Left ventricle myocardium inferior (tissue), 1 donor: ENCODE data around the gene ATP8B1. TPM values are rescaled to one million over a fixed set of nuclear protein-coding genes. Genes with fewer than 3 reads are reported as not detected.

ENCODE experiments used
- DNase-seq: peaks from one replicate; pipeline ENCODE4 v3.0.0-alpha.2; 2020
- H3K27ac ChIP-seq: fragments of 200-600 bp; replicated peaks from 2 replicates; pipeline ENCODE4 v1.8.0; 2021
- H3K27me3 ChIP-seq: fragments of 200-600 bp; 2 replicates; pipeline ENCODE4 v1.8.0; 2021; ENCODE audit warnings: low read depth
- H3K36me3 ChIP-seq: fragments of 200-600 bp; 2 replicates; pipeline ENCODE4 v1.8.0; 2021
- H3K4me1 ChIP-seq: fragments of 200-600 bp; 2 replicates; pipeline ENCODE4 v1.8.0; 2021
- H3K4me3 ChIP-seq: fragments of 200-600 bp; 2 replicates; pipeline ENCODE4 v1.8.0; 2021; ENCODE audit warnings: mild to moderate bottlenecking, moderate library complexity
- H3K9me3 ChIP-seq: fragments of 200-600 bp; replicated peaks from 2 replicates; pipeline ENCODE4 v1.8.0; 2021
- intact Hi-C: fragments of 100-400 bp; cut with micrococcal nuclease; formaldehyde crosslinking; loops from one replicate; pipeline ENCODE4 v1.11.0; 2022
- total RNA-seq: library from RNA; stranded (reverse); fragmentation: NEBNext Ultra II Directional; extraction: Animal tissue kit (Norgen Biotek cat#: 25700); gene quantifications from one replicate; pipeline ENCODE4 v1.2.1, GENCODE V29; 2021
- TF ChIP-seq, protein P1 (sequence below): fragments of 200-600 bp; IDR thresholded peaks from 2 replicates; pipeline ENCODE4 v1.8.0; 2021; ENCODE audit warnings: antibody characterized with exemption, mild to moderate bottlenecking, borderline replicate concordance
- donor health status: DM: no; HTN: yes; CAD: no; lungs with severe emphysema.

Gene ATP8B1
- total RNA-seq, 1 donor from 2014 or later, result 8.6 TPM

DNA sequence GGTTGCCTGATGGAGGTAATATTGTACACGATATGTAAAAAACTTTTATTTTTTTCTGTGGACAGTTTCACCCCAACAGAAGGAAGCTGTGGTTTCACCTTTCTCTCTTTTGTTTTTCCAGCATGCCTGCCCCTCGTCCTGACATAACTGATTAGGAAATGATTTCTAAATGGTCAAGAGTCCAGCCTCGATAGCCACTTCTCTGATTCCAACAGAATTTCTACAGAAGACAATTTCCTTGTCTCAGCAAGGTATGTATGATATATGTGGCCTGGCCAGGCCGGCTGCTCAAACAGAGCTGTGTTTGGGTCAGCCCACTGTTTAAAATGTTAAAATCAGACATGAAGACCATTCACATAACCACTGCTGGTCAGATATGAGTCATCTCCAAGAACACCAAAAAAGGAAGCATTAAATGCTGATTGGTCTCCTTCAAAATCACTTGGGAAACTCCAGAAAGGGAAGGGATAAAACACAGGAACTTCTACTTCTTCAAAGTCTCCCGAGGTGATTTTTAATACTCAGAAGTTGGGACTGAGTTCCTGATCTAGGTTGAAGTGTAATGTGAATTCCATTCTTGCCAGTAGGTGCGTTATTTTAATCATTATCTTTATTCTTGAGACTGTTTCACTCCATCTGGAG is 22.3 kb downstream of the ATP8B1 start:
- H3K36me3 ChIP-seq, result no peaks in the 10 kb centered on the region
- intact Hi-C loops, result no loop called here
- H3K27me3 ChIP-seq, result no peaks in the 10 kb centered on the region
- DNase-seq, result no peak
- peak overlapping the region; percentile 82 for H3K27ac ChIP-seq
- peaks cover 86% of the 10 kb centered on the region for H3K4me1 ChIP-seq
- H3K9me3 ChIP-seq, result no peaks in the 10 kb centered on the region
- H3K4me3 ChIP-seq, result peak overlapping the region; percentile 22
- TF ChIP-seq, protein P1, sequence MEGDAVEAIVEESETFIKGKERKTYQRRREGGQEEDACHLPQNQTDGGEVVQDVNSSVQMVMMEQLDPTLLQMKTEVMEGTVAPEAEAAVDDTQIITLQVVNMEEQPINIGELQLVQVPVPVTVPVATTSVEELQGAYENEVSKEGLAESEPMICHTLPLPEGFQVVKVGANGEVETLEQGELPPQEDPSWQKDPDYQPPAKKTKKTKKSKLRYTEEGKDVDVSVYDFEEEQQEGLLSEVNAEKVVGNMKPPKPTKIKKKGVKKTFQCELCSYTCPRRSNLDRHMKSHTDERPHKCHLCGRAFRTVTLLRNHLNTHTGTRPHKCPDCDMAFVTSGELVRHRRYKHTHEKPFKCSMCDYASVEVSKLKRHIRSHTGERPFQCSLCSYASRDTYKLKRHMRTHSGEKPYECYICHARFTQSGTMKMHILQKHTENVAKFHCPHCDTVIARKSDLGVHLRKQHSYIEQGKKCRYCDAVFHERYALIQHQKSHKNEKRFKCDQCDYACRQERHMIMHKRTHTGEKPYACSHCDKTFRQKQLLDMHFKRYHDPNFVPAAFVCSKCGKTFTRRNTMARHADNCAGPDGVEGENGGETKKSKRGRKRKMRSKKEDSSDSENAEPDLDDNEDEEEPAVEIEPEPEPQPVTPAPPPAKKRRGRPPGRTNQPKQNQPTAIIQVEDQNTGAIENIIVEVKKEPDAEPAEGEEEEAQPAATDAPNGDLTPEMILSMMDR, result no peak

DNA sequence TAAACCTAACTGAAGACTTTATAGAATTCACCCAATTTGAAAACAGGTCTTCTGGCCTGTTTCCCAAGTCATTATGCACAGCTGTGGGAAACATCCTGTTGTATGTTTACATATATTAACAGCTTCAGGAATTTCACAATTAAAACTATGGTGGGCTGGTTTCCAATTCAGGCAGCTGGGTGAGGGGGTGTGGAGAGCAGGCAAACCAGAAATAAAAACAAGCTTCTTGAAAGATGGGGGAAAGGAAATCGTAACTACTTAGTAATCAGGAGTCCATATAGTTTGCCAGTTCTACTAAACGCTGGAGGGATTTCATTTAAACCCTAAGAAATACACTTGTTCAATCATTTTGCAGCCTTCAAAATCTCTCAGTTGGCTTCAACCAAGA is 22.8 kb downstream of the ATP8B1 start:
- TF ChIP-seq, protein P1, result no peak
- H3K4me3 ChIP-seq, result peak overlapping the region; percentile 22
- intact Hi-C loops, result no loop called here

DNA sequence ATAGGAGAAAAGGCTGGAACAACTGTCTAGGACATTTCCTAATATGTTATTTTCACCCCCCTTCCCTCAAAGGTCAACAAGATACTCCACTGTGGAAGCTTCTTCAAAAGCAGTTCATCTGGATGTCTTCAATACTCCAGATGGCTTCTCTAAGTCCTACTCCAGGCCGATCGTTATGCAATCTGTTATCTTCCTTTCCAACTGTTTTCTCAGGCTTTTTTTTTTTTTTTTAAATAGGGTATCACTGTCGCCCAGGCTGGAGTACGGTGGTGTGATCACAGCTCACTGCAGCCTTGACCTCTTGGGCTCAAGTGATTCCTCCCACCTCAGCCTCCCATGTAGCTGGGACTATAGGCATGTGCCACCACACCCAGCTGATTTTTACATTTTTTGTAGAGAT is 26.3 kb downstream of the ATP8B1 start:
- no peaks in the 10 kb centered on the region for H3K27me3 ChIP-seq
- H3K36me3 ChIP-seq, result no peaks in the 10 kb centered on the region
- intact Hi-C loops, result no loop called here
- no peak for DNase-seq
- H3K4me3 ChIP-seq, result no peak overlapping the region
- no peaks in the 10 kb centered on the region for H3K9me3 ChIP-seq
- H3K4me1 ChIP-seq, result peaks cover 73% of the 10 kb centered on the region
- peak overlapping the region; percentile 74 for H3K27ac ChIP-seq
- TF ChIP-seq, protein P1, result no peak

More for the DNA sequence above, 22.8 kb downstream of the ATP8B1 start:
- peak overlapping the region; percentile 82 for H3K27ac ChIP-seq
- no peak for DNase-seq
- no peaks in the 10 kb centered on the region for H3K9me3 ChIP-seq
- no peaks in the 10 kb centered on the region for H3K36me3 ChIP-seq
- H3K27me3 ChIP-seq, result no peaks in the 10 kb centered on the region
- H3K4me1 ChIP-seq, result peaks cover 86% of the 10 kb centered on the region

DNA sequence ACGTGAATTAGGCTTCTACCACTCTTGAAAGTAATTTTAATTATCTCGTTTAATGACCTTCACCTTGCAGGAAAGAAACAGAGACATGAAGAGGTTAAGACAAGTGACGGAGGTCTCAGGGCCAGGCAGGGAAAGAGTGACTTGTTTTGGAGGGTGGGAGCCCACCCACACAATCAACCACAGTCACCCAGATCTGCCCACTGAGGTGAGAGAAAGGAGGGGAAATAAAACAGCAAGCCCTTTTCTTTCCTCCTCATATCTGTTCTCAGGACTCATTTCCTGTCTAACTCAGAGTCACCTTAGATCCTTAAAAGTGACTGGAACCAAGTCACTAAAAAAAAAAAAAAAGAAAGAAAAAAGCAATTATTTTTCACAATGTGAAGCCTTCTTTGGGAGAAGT is 26.8 kb downstream of the ATP8B1 start:
- peaks cover 73% of the 10 kb centered on the region for H3K4me1 ChIP-seq

DNA sequence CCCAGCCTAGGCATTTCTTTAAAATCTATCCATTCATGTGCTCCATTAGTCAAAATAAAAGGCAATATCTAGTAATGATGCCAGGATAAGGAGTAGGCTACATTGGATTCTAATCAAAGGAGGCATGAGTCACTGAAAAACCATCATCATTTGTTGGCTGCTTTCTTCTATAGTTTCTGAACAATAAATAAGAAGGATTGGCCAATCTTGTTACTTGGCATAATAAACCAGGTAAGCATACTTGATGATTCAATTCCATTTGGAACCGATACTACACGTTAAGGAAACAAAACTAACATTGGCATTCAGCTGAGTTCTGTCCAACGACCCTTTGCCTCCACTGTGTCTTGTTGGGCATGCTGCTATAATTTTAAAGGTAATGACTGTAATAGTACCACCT is 27.2 kb downstream of the ATP8B1 start:
- no peak for DNase-seq
- intact Hi-C loops, result no loop called here
- Histone ChIP-seq H3K36me3 (no peaks in the 10 kb centered on the region), H3K4me3 (no peak overlapping the region), H3K9me3 (no peaks in the 10 kb centered on the region), H3K27me3 (no peaks in the 10 kb centered on the region), H3K27ac (peak overlapping the region; percentile 74), H3K4me1 (peaks cover 73% of the 10 kb centered on the region)
- TF ChIP-seq, protein P1, result no peak

More for the DNA sequence above, 26.8 kb downstream of the ATP8B1 start:
- DNase-seq, result no peak
- TF ChIP-seq, protein P1, result no peak
- H3K27ac ChIP-seq, result peak overlapping the region; percentile 74
- H3K4me3 ChIP-seq, result no peak overlapping the region
- no peaks in the 10 kb centered on the region for H3K27me3 ChIP-seq
- no peaks in the 10 kb centered on the region for H3K9me3 ChIP-seq
- intact Hi-C loops, result no loop called here
- no peaks in the 10 kb centered on the region for H3K36me3 ChIP-seq
